Gastroesophageal sphincter (tissue), 4 donors: Measurements from ENCODE around the gene PTPRK. TPM values are rescaled to one million over a fixed set of nuclear protein-coding genes. Genes with fewer than 3 reads are reported as not detected.

Source experiments
- ATAC-seq: fragments of 150-250 bp; one replicate; pipeline ENCODE4 v1.9.1; 2016; ENCODE audit warnings: mild to moderate bottlenecking, moderate library complexity
- H3K27ac ChIP-seq, 4 donors: fragments of 200-600 bp; sonication (generic) in 3 of 4; 1 replicate in 3 of 4; 2 replicates in 1 of 4; pipeline ENCODE4 v1.5.1; 2016 to 2019
- H3K27me3 ChIP-seq: fragments of 200-600 bp; sonication (generic); one replicate; pipeline ENCODE4 v1.5.1; 2019
- H3K36me3 ChIP-seq, 2 donors: fragments of 200-600 bp; sonication (generic); one replicate each; pipeline ENCODE4 v1.5.1; 2019; ENCODE audit warnings: control low read depth in 1 of 2
- H3K4me1 ChIP-seq, 3 donors: fragments of 200-600 bp; sonication (generic); 1 replicate in 2 of 3; 2 replicates in 1 of 3; pipeline ENCODE4 v1.5.1; 2016 to 2019; ENCODE audit warnings: control low read depth in 2 of 3
- H3K4me3 ChIP-seq, 2 donors: fragments of 200-600 bp; sonication (generic); one replicate each; pipeline ENCODE4 v1.5.1; 2019; ENCODE audit warnings: mild to moderate bottlenecking in 1 of 2, moderate library complexity in 1 of 2
- H3K9me3 ChIP-seq, 3 donors: fragments of 200-600 bp; sonication (generic); one replicate each; pipeline ENCODE4 v1.5.1; 2017 to 2019; ENCODE audit warnings: control low read depth in 2 of 3
- EP300 ChIP-seq: sonication (generic); formaldehyde crosslinking; IDR thresholded peaks from one replicate; pipeline ENCODE4 v1.6.1; 2017; ENCODE audit warnings: antibody characterized with exemption, mild to moderate bottlenecking
- POLR2A ChIP-seq, 2 donors: fragments of 450-650 bp; IDR thresholded peaks; one replicate each; pipeline ENCODE4 v1.6.1; 2017; ENCODE audit warnings: antibody characterized with exemption in 2 of 2, mild to moderate bottlenecking in 2 of 2, moderate library complexity in 1 of 2
- POLR2AphosphoS5 ChIP-seq: sonication (generic); formaldehyde crosslinking; IDR thresholded peaks from one replicate; pipeline ENCODE4 v1.6.1; 2017; ENCODE audit warnings: antibody characterized with exemption
- WGBS, 2 donors: methylation state at CpG; one replicate each; pipeline ENCODE4 v1.1.5; 2018; ENCODE audit warnings: low coverage in 1 of 2; 5-methylcytosine and 5-hydroxymethylcytosine counted together
- total RNA-seq, 4 donors: library from RNA; depleted of rRNA; stranded (reverse); fragments of >200 nt; gene quantifications; one replicate each; pipeline ENCODE4 v1.1.0, GENCODE V29; 2016
- TF ChIP-seq, protein P1 (sequence below), 4 experiments: fragments of 200-600 bp in 2 of 4; fragments of 450-650 bp in 2 of 4; sonication (generic) in 1 of 4; IDR thresholded peaks; one replicate each; pipeline ENCODE4 v1.5.1; 2017 to 2019; ENCODE audit warnings: antibody characterized with exemption in 4 of 4, mild to moderate bottlenecking in 2 of 4, moderate library complexity in 2 of 4

PTPRK gene
- total RNA-seq, 4 donors from 2014 or later, result 42.0 to 47.6 (median 45.8) TPM

DNA sequence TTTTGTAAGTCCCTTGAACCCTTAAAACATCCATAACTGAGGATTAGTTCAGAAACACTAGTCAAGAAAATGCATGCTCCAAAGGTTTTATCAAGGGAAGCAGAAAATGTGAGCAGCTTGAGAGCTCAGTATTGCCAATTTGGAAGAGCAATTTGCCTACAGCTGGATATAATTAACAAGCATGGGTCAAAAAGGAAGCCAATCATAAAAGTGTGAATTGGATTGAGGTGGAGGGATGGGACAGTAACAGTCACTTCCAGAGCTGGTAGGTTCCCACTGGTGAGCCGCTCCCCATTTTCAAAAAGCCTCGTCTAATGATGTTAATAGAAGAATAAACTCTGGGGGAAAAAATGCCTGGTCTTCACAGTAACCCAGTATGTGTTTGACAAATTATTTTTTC lies 5.0 kb upstream of the PTPRK start:
- TF ChIP-seq EP300 (no peak), POLR2A (IDR thresholded peaks at IDR 0.05) (no peak), POLR2AphosphoS5 (no peak)
- TF ChIP-seq, protein P1, sequence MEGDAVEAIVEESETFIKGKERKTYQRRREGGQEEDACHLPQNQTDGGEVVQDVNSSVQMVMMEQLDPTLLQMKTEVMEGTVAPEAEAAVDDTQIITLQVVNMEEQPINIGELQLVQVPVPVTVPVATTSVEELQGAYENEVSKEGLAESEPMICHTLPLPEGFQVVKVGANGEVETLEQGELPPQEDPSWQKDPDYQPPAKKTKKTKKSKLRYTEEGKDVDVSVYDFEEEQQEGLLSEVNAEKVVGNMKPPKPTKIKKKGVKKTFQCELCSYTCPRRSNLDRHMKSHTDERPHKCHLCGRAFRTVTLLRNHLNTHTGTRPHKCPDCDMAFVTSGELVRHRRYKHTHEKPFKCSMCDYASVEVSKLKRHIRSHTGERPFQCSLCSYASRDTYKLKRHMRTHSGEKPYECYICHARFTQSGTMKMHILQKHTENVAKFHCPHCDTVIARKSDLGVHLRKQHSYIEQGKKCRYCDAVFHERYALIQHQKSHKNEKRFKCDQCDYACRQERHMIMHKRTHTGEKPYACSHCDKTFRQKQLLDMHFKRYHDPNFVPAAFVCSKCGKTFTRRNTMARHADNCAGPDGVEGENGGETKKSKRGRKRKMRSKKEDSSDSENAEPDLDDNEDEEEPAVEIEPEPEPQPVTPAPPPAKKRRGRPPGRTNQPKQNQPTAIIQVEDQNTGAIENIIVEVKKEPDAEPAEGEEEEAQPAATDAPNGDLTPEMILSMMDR (IDR thresholded peaks at IDR 0.05), result no peak
- Histone ChIP-seq H3K27ac (no peak overlapping the region), H3K4me3 (no peak overlapping the region), H3K9me3 (no peaks in the 10 kb centered on the region), H3K36me3 (no peaks in the 10 kb centered on the region), H3K4me1 (peaks cover 0 to 5% (median 0%) of the 10 kb centered on the region in 3 donors), H3K27me3 (no peaks in the 10 kb centered on the region)
- WGBS, 2 donors, result 82 to 87% methylated on average over 2 of the region's 2 CpGs
- no peak for ATAC-seq

DNA sequence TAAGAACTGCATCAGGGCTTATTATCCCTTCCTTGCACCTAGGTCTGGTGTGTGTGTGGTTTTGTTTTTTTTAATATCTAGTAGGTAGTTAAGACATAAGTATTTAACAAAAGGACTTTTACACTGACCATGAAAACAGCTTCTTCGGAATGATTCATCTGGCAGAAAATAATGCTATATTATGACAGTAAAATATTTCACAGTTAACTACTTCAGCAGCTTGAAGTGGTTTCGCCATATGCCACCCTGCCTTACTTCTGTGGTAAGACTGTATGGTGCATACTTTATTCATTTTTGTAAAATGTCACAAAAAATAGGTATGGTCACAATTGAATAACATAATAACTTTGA lies 858 bp upstream of the PTPRK start:
- peak overlapping the region; percentile 78 to 89 for H3K4me3 ChIP-seq
- no peaks in the 10 kb centered on the region for H3K36me3 ChIP-seq
- WGBS, 2 donors, result 33 to 36% methylated on average over 2 of the region's 2 CpGs
- H3K27me3 ChIP-seq, result no peaks in the 10 kb centered on the region
- peak overlapping the region; percentile 83 to 97 (median 96) for H3K27ac ChIP-seq
- TF ChIP-seq POLR2AphosphoS5 (no peak), POLR2A (IDR thresholded peaks at IDR 0.05) (no peak), EP300 (no peak)
- TF ChIP-seq, protein P1 (IDR thresholded peaks at IDR 0.05), result no peak
- no peaks in the 10 kb centered on the region for H3K9me3 ChIP-seq
- peaks cover 0 to 32% (median 8%) of the 10 kb centered on the region in 3 donors for H3K4me1 ChIP-seq
- no peak for ATAC-seq

DNA sequence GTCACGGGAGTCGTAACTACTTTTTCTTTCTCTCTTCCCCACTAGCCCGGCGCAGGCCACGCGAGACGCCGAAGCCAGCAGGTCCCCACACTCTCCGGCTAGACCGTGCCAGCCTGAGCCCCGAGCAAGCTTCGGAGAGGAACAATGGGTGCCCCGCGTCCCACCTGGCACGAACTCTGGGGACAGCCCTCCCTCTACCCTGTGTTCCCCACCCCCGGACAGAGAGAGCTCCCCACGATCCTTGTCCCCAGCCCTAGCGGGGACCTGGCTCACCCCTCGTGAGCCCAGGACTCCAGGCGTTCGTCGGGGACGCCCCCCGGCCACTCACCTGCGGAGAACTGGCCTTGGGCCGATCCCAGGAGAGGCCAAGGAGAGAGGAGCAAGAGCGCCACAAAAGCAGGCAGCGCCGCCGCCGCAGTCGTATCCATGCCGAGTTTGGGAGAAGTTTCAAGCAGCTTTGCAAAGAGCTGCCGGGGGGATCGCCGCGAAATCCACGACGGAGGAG lies 416 bp downstream of the PTPRK start:
- H3K9me3 ChIP-seq, result no peaks in the 10 kb centered on the region
- H3K36me3 ChIP-seq, result no peaks in the 10 kb centered on the region
- H3K4me1 ChIP-seq, result peaks cover 0 to 45% (median 16%) of the 10 kb centered on the region in 3 donors
- WGBS, 2 donors, result no CpG with 5 or more reads among the region's 39 CpGs
- ATAC-seq, result peak; percentile 52
- no peaks in the 10 kb centered on the region for H3K27me3 ChIP-seq
- TF ChIP-seq POLR2AphosphoS5, result no peak
- TF ChIP-seq, protein P1 (IDR thresholded peaks at IDR 0.05), result no peak
- TF ChIP-seq EP300, result no peak
- TF ChIP-seq POLR2A (IDR thresholded peaks at IDR 0.05), result no peak
- peak overlapping the region; percentile 78 to 89 for H3K4me3 ChIP-seq
- H3K27ac ChIP-seq, result peak overlapping the region; percentile 89 to 97 (median 96)

DNA sequence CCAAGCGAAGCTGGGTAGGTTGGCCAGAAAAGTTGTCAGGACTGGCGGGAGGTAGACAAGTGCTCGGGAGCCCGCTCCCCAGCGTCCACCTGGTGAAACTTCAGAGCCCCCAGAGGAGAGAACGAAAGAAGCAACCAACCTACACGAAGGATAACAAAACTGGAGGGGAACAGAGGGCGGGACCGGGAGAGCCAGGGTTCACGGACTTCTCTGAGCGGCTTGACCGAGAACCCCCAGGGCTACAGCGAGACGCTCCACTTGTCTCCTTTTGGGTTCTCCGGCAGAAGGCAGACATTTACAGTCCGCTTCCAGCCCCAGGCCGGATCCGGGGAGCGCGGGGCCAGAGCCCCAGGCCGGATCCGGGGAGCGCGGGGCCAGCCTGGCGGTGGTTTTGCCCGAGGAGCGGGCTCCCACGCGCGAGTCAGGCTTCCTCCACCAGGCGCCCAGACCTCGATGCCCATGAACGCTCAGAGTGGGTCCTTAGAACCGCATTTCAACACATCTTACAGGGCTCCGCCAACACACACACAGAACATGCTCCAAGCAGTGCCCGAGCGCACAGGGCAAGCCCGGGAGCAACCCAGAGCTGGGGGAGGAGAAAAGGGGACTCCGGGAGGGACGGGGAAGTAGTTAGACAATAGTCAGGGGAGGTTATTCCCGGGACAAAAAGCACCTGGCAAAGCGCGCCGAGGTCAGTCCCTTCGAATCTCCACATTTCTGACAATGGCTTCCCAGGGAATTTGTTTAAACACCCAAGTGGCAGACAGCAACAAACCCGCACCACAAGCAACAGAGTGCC lies 1.1 kb downstream of the PTPRK start:
- Histone ChIP-seq H3K4me1 (peaks cover 0 to 52% (median 16%) of the 10 kb centered on the region in 3 donors), H3K27me3 (no peaks in the 10 kb centered on the region), H3K36me3 (no peaks in the 10 kb centered on the region), H3K27ac (peak overlapping the region; percentile 89 to 97 (median 96)), H3K4me3 (peak overlapping the region; percentile 78 to 89), H3K9me3 (no peaks in the 10 kb centered on the region)
- WGBS, 2 donors, result 0 to 1% methylated on average over 9 to 15 of the region's 46 CpGs
- peak; percentile 16 for ATAC-seq
- TF ChIP-seq, protein P1 (IDR thresholded peaks at IDR 0.05), result peak in 2 of 4 experiments; percentile 33 to 49
- no peak for TF ChIP-seq EP300
- no peak for TF ChIP-seq POLR2A (IDR thresholded peaks at IDR 0.05)
- peak; percentile 12 for TF ChIP-seq POLR2AphosphoS5
